Activated B cell treated with CpG ODN at 0.5 μM for 24 hours (primary cell): ENCODE data around the gene C2. TPM values are rescaled to one million over a fixed set of nuclear protein-coding genes. Genes with fewer than 3 reads are reported as not detected.
A peak's percentile ranks its signal among the peaks of the same experiment; 100 is the strongest.

Experiments
- ATAC-seq: fragments of 200-7000 bp; cut with Tn5 transposase; one replicate; pipeline ENCODE4 v1.10.0; 2021; ENCODE audit warnings: low read depth, mild to moderate bottlenecking, moderate library complexity
- CTCF ChIA-PET: fragments of 350-600 bp; sonication (Branson Sonifier 250); formaldehyde crosslinking; loops from one replicate; lab custom pipeline; 2021; ENCODE audit warnings: antibody characterized with exemption; lab: Charles Lee
- POLR2A ChIA-PET: fragments of 350-600 bp; sonication (Branson Sonifier 250); formaldehyde crosslinking; loops from one replicate; lab custom pipeline; 2021; ENCODE audit warnings: antibody characterized with exemption; lab: Charles Lee
- DNase-seq: peaks from one replicate; pipeline ENCODE4 v3.0.0; 2022
- H3K27ac Mint-ChIP-seq: one replicate; pipeline ENCODE4 v1.8.0; 2020; ENCODE audit warnings: mixed read lengths
- H3K27me3 Mint-ChIP-seq: one replicate; pipeline ENCODE4 v1.8.0; 2021; ENCODE audit warnings: mixed read lengths
- H3K36me3 Mint-ChIP-seq: one replicate; pipeline ENCODE4 v1.8.0; 2021; ENCODE audit warnings: low read depth, mixed read lengths
- H3K4me1 Mint-ChIP-seq: one replicate; pipeline ENCODE4 v1.8.0; 2021; ENCODE audit warnings: mixed read lengths
- H3K4me3 Mint-ChIP-seq: one replicate; pipeline ENCODE4 v1.8.0; 2020; ENCODE audit warnings: mild to moderate bottlenecking, mixed read lengths
- H3K9me3 Mint-ChIP-seq: one replicate; pipeline ENCODE4 v1.8.0; 2020; ENCODE audit warnings: mixed read lengths
- CTCF ChIP-seq: fragments of 200-600 bp; IDR thresholded peaks from one replicate; pipeline ENCODE4 v1.8.0; 2022; ENCODE audit warnings: antibody characterized with exemption, mild to moderate bottlenecking
- intact Hi-C: fragments of 100-400 bp; cut with micrococcal nuclease; formaldehyde crosslinking; loops from one replicate; pipeline ENCODE4 v1.15.1; 2024
- total RNA-seq: library from RNA; stranded (reverse); gene quantifications from 2 replicates; pipeline ENCODE4 v1.2.3, GENCODE V29; 2022

Gene C2
- total RNA-seq, 1 donor from 2014 or later: 0.95 TPM

DNA sequence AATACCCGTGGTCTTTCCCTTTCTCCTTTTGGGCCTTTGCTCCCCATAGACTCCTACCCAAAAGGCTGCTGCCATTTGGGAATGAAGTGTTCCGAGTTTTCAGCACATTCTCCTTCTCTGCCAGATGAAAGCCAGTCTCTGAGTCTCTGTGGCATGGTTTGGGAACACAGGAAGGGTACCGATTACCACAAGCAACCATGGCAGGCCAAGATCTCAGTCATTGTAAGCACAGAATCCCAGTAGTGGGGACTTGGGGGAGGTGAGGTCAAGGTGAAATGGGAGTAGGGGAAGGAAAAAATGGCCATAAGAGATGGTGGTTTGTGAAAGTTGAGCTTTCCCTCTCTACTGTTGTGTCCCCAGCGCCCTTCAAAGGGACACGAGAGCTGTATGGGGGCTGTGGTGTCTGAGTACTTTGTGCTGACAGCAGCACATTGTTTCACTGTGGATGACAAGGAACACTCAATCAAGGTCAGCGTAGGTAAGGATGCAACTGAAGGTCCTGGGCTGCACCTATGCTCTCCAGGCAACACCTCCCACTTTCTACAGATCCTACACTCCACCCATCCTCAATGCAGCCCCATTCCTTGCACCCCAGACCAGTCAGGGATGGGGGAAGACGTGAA is 22.5 kb downstream of the C2 start:
- POLR2A ChIA-PET: no interaction called here

GRCh38 chr6:31952140-31952805 is 24.8 kb downstream of the C2 start:
- TF ChIP-seq CTCF: no peak
- ChIA-PET CTCF (interaction anchor here (0.7 to 2.2 kb wide), 11 partner anchors 12 to 276 kb away, joined by 3 to 9 read pairs (median 4); partner anchors contain the start of genes DXO and LY6G5C), POLR2A (interaction anchor here (0.6 to 1.6 kb wide), 6 partner anchors 18 to 439 kb away, joined by 3 to 5 read pairs (median 3); partner anchors contain the start of genes DXO and NEU1)
- Mint-ChIP-seq H3K27ac (peak overlapping the region; percentile 8), H3K4me3 (no peak overlapping the region), H3K9me3 (no peaks in the 10 kb centered on the region), H3K4me1 (peaks cover 1% of the 10 kb centered on the region), H3K36me3 (peaks cover 55% of the 10 kb centered on the region), H3K27me3 (no peaks in the 10 kb centered on the region)
- ATAC-seq: no peak
- intact Hi-C loops: loop anchor here (1.0 to 5.0 kb wide), 2 partner anchors 50 to 270 kb away; partner anchors contain the start of genes LY6G5C and ZBTB12
- no peak for DNase-seq

More for the DNA sequence above, 22.5 kb downstream of the C2 start:
- CTCF ChIA-PET: no interaction called here
- H3K4me3 Mint-ChIP-seq: no peak overlapping the region
- TF ChIP-seq CTCF: no peak
- no peaks in the 10 kb centered on the region for H3K4me1 Mint-ChIP-seq
- H3K9me3 Mint-ChIP-seq: no peaks in the 10 kb centered on the region
- intact Hi-C loops: loop anchor here (5.0 kb wide), 1 partner anchor 268 kb away; the partner anchor contains the start of gene LY6G5C
- H3K36me3 Mint-ChIP-seq: peaks cover 36% of the 10 kb centered on the region
- H3K27me3 Mint-ChIP-seq: peaks cover 6% of the 10 kb centered on the region
- H3K27ac Mint-ChIP-seq: no peak overlapping the region
- DNase-seq (no peak), ATAC-seq (no peak)

DNA sequence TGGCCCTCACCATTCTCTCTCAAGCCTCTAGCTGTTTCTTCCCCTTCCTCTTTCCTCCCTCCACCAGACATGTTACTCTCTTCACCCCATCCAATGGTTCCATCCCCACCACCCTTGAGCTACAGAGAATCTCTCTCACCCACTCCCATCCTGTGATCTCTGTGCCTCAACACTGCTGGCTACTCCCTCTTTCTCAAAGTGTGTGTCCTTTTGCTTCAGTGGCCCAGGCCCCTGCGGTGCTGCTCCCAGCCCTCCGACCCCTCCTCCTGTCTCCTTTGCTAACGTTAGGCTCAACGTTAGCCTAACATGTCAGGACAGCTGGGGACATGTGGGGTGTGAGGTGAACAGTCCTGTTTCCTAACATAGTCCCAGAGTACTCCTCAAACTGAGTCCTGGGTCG is 25.4 kb downstream of the C2 start:
- CTCF ChIA-PET: interaction anchor here (0.7 to 2.2 kb wide), 11 partner anchors 13 to 277 kb away, joined by 3 to 9 read pairs (median 4); partner anchors contain the start of genes DXO and LY6G5C
- DNase-seq: no peak
- Mint-ChIP-seq H3K9me3 (no peaks in the 10 kb centered on the region), H3K27me3 (no peaks in the 10 kb centered on the region), H3K4me1 (peaks cover 8% of the 10 kb centered on the region), H3K27ac (peak overlapping the region; percentile 8), H3K36me3 (peaks cover 57% of the 10 kb centered on the region), H3K4me3 (no peak overlapping the region)
- POLR2A ChIA-PET: interaction anchor here (1.4 to 1.6 kb wide), 2 partner anchors 50 to 90 kb away, joined by 3 to 5 read pairs; partner anchors contain the start of gene NEU1
- intact Hi-C loops: loop anchor here (1.0 to 5.0 kb wide), 2 partner anchors 51 to 271 kb away; partner anchors contain the start of genes LY6G5C and ZBTB12
- TF ChIP-seq CTCF: no peak
- ATAC-seq: no peak

DNA sequence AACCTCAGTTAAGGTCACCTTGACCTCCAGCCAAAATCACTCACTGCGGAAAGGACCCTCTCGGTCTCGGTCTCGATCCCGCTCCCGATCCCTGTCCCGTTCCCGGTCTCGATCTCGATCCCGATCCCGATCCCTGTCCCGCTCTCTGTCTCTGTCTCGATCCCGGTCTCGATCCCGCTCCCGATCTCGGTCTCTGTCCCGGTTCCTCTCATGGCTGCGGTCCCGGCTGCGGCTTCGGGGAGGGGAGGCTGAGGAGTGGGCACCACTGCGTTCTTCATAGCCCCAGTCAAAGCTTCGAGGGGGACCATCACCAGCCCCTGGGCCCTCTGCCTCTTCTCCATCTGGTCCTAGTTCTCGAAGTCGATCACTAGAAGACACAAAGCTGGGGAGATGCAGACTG is 27.0 kb downstream of the C2 start:
- Mint-ChIP-seq H3K4me1 (peaks cover 21% of the 10 kb centered on the region), H3K9me3 (no peaks in the 10 kb centered on the region), H3K27ac (no peak overlapping the region), H3K27me3 (no peaks in the 10 kb centered on the region), H3K36me3 (peaks cover 68% of the 10 kb centered on the region), H3K4me3 (no peak overlapping the region)
- CTCF ChIA-PET: no interaction called here
- ATAC-seq (no peak), DNase-seq (no peak)
- POLR2A ChIA-PET: no interaction called here
- TF ChIP-seq CTCF: no peak
- intact Hi-C loops: loop anchor here (5.0 kb wide), 1 partner anchor 272 kb away; the partner anchor contains the start of gene LY6G5C

- CTCF ChIA-PET: no interaction called here
- no peak overlapping the region for H3K27ac Mint-ChIP-seq
Observed at GRCh38 chr6:31956796-31957195, 29.3 kb downstream of the C2 start.

More at GRCh38 chr6:31956796-31957195, 29.3 kb downstream of the C2 start:
- Mint-ChIP-seq H3K4me1 (peaks cover 31% of the 10 kb centered on the region), H3K27me3 (no peaks in the 10 kb centered on the region), H3K9me3 (no peaks in the 10 kb centered on the region), H3K4me3 (no peak overlapping the region), H3K36me3 (peaks cover 80% of the 10 kb centered on the region)
- POLR2A ChIA-PET: interaction anchor here (4.3 kb wide), 1 partner anchor 14 kb away, joined by 113 read pairs; the partner anchor contains the start of gene DXO
- TF ChIP-seq CTCF: no peak
- intact Hi-C loops: no loop called here
- ATAC-seq (no peak), DNase-seq (no peak)
